Uterus (tissue), 2 donors: Measurements from ENCODE around the gene CLEC11A.
"Not testable (repeated sequence)": the region's sequence is repeated elsewhere in the genome, so short reads cannot be mapped to it uniquely, and the experiment has no call there.

Source experiments
- CTCF ChIP-seq, 4 experiments: fragments of 200-600 bp in 2 of 4; fragments of 450-650 bp in 2 of 4; sonication (generic) in 2 of 4; IDR thresholded peaks; one replicate each; pipeline ENCODE4 v1.5.1; 2016 to 2019; ENCODE audit warnings: antibody characterized with exemption in 4 of 4, mild to moderate bottlenecking in 2 of 4, moderate library complexity in 1 of 4
- POLR2A ChIP-seq, 2 donors: fragments of 450-650 bp; IDR thresholded peaks; one replicate each; pipeline ENCODE4 v1.6.1; 2016; ENCODE audit warnings: antibody characterized with exemption in 2 of 2, mild to moderate bottlenecking in 1 of 2, moderate library complexity in 1 of 2

- TF ChIP-seq CTCF, POLR2A (IDR thresholded peaks at IDR 0.05): not testable (repeated sequence)
These were observed 38.3 kb downstream of the CLEC11A start for GRCh38 chr19:50761501-50761900.
